NCI-H524 treated with DMSO at 0.1 percent for 48 hours (cell line): ENCODE measurements around the gene BRINP1.
"Not testable (repeated sequence)": the region's sequence is repeated elsewhere in the genome, so short reads cannot be mapped to it uniquely, and the experiment has no call there.

Experiments used
- DNase-seq: peaks from one replicate; lab custom pipeline; 2025; lab: John Stamatoyannopoulos, UW

Gene BRINP1

GRCh38 chr9:119213471-119213870 lies 155.8 kb downstream of the BRINP1 start:
- DNase-seq = no peak

GRCh38 chr9:119197893-119198607 lies 171.2 kb downstream of the BRINP1 start:
- no peak for DNase-seq

- DNase-seq = no peak
These were observed 173.7 kb downstream of the BRINP1 start for GRCh38 chr9:119195521-119195920.

- no peak for DNase-seq
These were observed 183.9 kb downstream of the BRINP1 start for GRCh38 chr9:119185298-119185697.

- DNase-seq = no peak
These were observed 184.8 kb downstream of the BRINP1 start for GRCh38 chr9:119184265-119184936.

GRCh38 chr9:119181561-119181960 lies 187.7 kb downstream of the BRINP1 start:
- DNase-seq = no peak

GRCh38 chr9:119180897-119181296 lies 188.3 kb downstream of the BRINP1 start:
- DNase-seq = no peak

GRCh38 chr9:119179701-119180100 lies 189.5 kb downstream of the BRINP1 start:
- no peak for DNase-seq

- no peak for DNase-seq
These were observed 192.0 kb downstream of the BRINP1 start for GRCh38 chr9:119177196-119177595.

- no peak for DNase-seq
These were observed 193.7 kb downstream of the BRINP1 start for GRCh38 chr9:119175581-119175980.

- DNase-seq = not testable (repeated sequence)
These were observed 200.0 kb downstream of the BRINP1 start for GRCh38 chr9:119169222-119169621.

GRCh38 chr9:119167876-119168275 lies 201.4 kb downstream of the BRINP1 start:
- DNase-seq = no peak

- no peak for DNase-seq
These were observed 202.0 kb downstream of the BRINP1 start for GRCh38 chr9:119167267-119167666.

- no peak for DNase-seq
These were observed 203.1 kb downstream of the BRINP1 start for GRCh38 chr9:119166096-119166495.

- DNase-seq = no peak
These were observed 204.1 kb downstream of the BRINP1 start for GRCh38 chr9:119165131-119165530.

GRCh38 chr9:119164716-119165115 lies 204.5 kb downstream of the BRINP1 start:
- no peak for DNase-seq

- no peak for DNase-seq
These were observed 208.7 kb downstream of the BRINP1 start for GRCh38 chr9:119160551-119160950.

- DNase-seq = no peak
These were observed 209.8 kb downstream of the BRINP1 start for GRCh38 chr9:119159386-119159785.

- no peak for DNase-seq
These were observed 212.0 kb downstream of the BRINP1 start for GRCh38 chr9:119157196-119157595.

GRCh38 chr9:119156354-119156753 lies 212.9 kb downstream of the BRINP1 start:
- no peak for DNase-seq

GRCh38 chr9:119154527-119154926 lies 214.7 kb downstream of the BRINP1 start:
- no peak for DNase-seq

GRCh38 chr9:119153402-119153801 lies 215.8 kb downstream of the BRINP1 start:
- DNase-seq = no peak

- no peak for DNase-seq
These were observed 220.4 kb downstream of the BRINP1 start for GRCh38 chr9:119148855-119149254.

- no peak for DNase-seq
These were observed 231.8 kb downstream of the BRINP1 start for GRCh38 chr9:119137479-119137878.
